CD4-positive, alpha-beta T cell treated with Interleukin-21 for 1 hour (primary cell): ENCODE data around the gene DROSHA.

Experiments
- DNase-seq: peaks from one replicate; pipeline ENCODE4 v3.0.0-alpha.2; 2020

The DROSHA gene

GRCh38 chr5:31469466-31469865, 62.4 kb downstream of the DROSHA start:
- DNase-seq, result no peak

GRCh38 chr5:31465291-31465690, 66.6 kb downstream of the DROSHA start:
- DNase-seq, result no peak

DNA sequence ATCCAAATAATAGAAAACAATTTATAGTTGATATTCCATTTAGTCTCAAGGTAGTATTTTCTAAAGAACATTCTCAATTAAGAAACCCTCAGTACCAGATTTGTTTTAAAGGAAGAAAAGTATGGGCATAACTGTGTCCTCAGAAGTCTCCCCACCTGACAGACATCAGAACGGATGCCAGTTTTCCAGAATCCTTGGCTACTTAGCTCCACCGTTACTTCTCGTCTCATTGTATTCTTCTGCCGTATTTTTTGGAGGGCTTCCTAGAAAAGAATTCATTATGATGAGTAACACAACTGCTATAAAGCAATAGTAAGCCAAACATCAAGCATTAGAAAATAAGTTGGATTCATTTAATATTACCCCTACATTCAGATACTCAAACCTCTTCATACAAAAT, 67.8 kb downstream of the DROSHA start:
- DNase-seq, result no peak

DNA sequence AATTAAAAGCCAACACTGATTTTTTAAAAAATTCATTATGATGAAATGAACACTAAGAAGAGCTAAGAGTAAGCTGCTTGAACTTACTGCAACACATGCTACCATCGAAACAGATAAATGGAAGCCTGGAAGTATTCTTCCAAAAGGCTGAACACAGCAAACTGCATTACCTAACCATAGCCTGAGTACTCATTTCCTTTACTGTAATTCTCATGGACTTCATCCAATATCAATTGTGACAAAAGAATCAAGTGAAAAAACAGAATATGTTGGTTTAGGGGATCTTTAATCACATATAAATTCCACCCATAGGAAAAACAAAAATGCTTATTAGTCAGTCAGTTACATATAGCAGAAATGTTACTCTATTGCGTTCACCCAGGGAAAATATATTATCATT, 68.5 kb downstream of the DROSHA start:
- DNase-seq, result no peak

- no peak for DNase-seq
These were observed 72.3 kb downstream of the DROSHA start for GRCh38 chr5:31459594-31459993.

- no peak for DNase-seq
These were observed 76.7 kb downstream of the DROSHA start for GRCh38 chr5:31455172-31455571.

GRCh38 chr5:31453522-31453921, 78.4 kb downstream of the DROSHA start:
- DNase-seq, result no peak

DNA sequence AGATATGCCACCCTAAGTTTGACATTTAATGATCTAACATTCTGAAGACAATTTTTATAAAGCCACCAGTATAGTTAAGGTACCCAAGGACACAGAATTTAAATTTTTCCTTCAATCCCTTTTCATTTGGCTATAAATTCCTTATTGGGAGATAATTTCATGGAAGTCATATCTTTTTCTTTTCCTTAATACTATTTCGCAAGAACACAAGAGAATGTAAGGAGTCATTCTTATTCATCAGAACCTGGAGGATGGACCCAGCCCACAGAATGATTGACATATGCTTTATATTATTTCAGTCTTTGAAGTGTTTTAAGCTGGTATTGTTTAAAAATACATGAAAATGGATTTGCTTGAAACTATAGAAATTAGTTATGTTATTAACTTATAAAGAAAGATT, 79.6 kb downstream of the DROSHA start:
- no peak for DNase-seq

DNA sequence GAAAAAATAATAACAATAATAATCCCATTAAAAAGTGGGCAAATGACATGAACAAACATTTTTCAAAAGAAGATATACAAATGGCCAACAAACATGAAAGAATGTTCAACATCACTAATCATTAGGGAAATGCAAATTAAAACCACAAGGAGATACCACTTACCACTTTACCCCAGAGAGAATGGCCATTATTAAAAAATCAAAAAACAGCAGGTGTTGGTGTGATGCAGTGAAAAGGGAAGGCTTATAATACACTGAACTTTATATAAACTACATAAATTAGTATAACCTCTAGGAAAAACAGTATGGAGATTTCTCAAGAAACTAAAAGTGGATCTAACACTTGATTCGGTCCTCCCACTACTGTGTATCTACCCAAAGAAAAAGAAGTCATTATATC, 81.9 kb downstream of the DROSHA start:
- DNase-seq, result no peak

DNA sequence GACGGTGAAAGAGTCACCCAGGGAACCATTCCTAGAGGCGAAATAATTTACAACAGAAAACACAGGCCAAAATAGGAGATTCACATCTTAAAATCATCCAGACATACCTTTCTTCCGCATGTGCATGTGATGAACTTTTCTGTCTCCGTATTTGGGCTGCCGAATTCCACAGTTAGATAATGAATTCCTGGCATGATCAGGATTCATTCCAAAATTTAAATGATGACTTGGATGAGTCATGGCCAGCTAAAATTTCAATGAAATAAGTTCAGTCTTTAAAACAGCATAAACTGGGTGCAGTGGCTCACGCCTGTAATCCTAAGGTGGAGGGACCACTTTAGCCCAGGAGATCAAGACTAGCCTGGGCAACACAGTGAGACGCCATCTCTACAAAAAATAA, 82.7 kb downstream of the DROSHA start:
- no peak for DNase-seq

DNA sequence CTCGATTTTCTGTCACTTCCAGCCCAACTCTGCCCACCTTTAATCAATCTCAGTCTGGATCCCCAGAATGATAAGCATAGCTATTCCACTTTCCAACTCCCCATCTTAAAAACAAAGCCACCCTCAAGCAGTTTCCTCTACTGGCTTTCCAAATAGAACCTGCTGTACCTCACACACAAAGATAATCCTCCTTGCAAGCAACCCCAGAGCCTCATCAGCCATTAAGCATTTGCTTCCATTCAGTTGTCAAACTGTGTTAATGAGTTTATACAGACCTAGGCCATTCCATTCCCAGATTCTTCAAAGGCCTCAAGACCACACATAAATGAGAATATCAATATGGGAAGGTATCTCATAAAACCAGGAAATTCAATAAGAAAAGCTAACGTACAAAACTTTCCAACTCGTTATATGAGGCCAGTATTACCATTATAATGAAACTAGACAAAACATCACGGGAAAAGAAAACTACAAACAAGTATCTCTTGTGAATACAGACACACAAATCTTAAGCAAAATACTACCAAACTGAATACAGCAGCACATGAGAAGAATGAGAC, 86.8 kb downstream of the DROSHA start:
- DNase-seq, result no peak

GRCh38 chr5:31443572-31443971, 88.3 kb downstream of the DROSHA start:
- DNase-seq, result no peak

- no peak for DNase-seq
These were observed 89.7 kb downstream of the DROSHA start for GRCh38 chr5:31442058-31442745.

DNA sequence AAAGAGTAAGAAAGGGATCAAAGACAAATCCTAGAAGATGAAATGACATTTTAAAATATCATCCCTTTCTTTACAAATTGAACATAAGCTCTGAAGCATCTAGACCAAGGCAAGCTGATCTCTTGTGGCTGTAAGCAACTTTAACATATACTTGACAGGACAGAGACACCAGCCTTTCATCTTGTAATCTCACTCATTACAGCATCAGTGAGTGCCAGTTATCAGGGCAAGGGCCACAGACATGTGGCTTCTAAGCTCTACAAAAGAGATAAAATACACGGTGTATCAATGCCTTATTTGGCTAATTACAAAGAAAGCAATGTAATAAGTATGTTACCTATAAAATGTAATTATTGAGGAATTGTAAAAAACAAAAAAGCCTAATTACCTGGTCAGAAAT, 95.0 kb downstream of the DROSHA start:
- no peak for DNase-seq

GRCh38 chr5:31435730-31436129, 96.2 kb downstream of the DROSHA start:
- DNase-seq, result no peak

GRCh38 chr5:31434898-31435297, 97.0 kb downstream of the DROSHA start:
- no peak for DNase-seq

GRCh38 chr5:31433229-31433628, 98.7 kb downstream of the DROSHA start:
- DNase-seq, result no peak

DNA sequence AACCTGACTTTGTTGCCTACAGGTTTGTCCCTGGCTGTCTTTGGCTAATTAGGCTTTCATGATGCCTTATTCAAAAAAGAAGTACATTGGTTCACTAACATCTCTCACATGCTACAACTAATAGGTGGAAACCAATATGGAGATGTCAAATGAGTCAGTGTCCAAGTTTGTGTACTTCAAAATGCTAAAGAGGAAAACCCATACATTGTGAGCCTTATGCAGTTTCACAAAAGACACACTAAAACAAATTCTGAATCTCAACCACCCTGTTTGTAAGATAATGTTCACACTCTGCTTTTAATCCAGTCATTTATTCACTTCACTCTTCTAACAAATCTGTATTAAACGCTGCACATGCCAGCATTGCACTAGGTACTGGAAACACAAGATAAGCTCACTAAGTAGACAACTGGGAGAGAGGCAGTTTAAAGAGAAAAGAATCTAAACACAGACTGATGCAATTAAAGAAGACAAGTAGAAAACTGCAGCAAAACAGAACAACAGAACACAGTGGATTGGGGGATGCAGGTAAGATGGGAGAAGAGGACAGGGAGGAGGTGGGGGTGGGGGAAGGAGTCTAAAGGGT, 104.1 kb downstream of the DROSHA start:
- no peak for DNase-seq

DNA sequence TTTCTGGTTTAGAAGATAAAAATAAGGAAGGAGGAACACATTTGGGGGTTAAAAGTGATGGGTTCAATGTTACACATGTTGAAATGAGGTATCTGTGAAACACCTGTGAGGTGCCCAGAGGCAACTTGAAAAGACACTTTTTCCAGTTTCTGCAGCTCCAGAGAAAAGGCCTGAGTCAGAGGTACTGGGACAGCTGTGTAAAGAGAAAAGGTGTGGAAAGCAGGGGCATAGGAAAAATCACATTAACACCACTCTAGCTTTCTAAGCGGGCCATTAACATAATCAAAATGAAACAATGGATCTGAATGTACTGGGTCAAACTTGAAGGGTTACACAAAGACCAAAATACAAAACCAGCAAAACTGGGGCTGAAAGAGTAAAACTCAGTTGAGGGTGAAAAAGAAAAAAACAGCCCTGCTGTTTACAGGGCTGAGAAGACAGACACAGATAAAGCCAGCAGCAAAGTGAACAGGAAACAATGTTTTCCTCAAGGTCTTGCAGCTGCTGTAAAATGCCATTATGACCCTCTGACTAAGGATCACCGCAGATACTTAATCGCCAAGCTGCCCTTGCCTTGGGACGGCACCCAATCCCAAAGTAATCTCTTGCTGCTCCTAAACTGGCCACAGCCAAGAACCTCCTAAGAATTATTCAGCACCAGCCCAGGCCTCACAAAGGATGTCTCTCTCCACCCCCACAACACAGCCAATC, 104.7 kb downstream of the DROSHA start:
- no peak for DNase-seq

- no peak for DNase-seq
These were observed 109.9 kb downstream of the DROSHA start for GRCh38 chr5:31421806-31422586.

DNA sequence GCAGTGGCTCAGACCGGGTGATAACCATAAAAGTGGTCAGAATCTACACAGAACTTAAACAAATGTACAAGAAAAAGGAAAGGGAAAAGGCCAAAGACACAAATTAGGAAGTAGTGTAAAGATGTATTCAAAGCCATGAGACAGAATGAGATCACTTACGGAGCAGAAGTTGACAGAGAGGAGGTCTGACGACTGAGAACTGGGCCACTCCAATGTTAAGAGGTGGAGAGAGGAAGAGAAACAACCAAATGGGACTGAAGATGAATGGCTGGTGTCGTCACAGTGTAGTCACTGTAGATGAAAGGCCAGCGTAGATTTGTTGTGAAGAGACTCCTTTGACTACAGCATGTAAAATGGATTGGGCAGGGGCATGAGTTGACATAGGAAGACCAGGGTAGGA, 114.4 kb downstream of the DROSHA start:
- DNase-seq, result no peak

GRCh38 chr5:31416547-31416946, 115.3 kb downstream of the DROSHA start:
- no peak for DNase-seq

DNA sequence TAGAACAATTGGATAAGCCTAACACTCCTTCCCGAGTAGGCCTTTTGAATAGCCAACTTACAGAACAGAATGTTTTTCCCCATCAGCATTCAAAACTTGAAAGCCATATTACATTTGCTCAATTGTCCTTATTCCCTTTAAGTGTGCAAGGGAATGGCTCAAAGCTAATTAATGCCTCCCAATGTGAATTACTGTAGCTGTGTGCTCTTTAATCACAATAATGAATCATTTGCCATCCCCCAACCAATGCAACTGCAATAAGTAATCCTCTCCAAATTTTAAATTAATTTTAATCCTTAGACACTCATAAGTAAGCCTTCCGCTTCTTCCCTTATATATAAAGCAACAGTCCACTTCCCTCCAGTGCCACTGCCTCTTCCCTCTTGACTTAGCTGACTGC, 115.9 kb downstream of the DROSHA start:
- no peak for DNase-seq
